ENCODE measurements around the gene FAM162B.

DNA sequence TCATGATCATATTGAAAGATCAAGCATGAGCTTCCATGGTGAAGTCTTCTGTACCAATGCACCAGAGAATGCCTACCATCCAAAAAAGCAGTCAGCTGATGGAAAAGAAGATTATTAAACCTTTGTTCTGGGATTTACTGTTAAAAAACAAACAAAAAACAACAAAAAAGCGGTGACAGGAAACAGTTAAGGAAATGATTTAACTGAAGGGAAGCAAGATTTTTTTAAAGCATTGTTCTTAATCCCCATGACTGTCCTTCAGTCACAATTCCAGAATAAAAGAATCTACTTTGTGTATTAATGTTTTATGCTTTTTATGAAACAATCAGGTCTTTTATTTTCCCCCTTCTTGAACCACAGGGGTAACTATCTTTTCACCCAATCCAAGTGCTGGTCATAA lies 23.9 kb downstream of the FAM162B start:
- TF ChIP-seq, protein P1, sequence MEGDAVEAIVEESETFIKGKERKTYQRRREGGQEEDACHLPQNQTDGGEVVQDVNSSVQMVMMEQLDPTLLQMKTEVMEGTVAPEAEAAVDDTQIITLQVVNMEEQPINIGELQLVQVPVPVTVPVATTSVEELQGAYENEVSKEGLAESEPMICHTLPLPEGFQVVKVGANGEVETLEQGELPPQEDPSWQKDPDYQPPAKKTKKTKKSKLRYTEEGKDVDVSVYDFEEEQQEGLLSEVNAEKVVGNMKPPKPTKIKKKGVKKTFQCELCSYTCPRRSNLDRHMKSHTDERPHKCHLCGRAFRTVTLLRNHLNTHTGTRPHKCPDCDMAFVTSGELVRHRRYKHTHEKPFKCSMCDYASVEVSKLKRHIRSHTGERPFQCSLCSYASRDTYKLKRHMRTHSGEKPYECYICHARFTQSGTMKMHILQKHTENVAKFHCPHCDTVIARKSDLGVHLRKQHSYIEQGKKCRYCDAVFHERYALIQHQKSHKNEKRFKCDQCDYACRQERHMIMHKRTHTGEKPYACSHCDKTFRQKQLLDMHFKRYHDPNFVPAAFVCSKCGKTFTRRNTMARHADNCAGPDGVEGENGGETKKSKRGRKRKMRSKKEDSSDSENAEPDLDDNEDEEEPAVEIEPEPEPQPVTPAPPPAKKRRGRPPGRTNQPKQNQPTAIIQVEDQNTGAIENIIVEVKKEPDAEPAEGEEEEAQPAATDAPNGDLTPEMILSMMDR (IDR thresholded peaks at IDR 0.05): no peak
- TF ChIP-seq, protein P2, sequence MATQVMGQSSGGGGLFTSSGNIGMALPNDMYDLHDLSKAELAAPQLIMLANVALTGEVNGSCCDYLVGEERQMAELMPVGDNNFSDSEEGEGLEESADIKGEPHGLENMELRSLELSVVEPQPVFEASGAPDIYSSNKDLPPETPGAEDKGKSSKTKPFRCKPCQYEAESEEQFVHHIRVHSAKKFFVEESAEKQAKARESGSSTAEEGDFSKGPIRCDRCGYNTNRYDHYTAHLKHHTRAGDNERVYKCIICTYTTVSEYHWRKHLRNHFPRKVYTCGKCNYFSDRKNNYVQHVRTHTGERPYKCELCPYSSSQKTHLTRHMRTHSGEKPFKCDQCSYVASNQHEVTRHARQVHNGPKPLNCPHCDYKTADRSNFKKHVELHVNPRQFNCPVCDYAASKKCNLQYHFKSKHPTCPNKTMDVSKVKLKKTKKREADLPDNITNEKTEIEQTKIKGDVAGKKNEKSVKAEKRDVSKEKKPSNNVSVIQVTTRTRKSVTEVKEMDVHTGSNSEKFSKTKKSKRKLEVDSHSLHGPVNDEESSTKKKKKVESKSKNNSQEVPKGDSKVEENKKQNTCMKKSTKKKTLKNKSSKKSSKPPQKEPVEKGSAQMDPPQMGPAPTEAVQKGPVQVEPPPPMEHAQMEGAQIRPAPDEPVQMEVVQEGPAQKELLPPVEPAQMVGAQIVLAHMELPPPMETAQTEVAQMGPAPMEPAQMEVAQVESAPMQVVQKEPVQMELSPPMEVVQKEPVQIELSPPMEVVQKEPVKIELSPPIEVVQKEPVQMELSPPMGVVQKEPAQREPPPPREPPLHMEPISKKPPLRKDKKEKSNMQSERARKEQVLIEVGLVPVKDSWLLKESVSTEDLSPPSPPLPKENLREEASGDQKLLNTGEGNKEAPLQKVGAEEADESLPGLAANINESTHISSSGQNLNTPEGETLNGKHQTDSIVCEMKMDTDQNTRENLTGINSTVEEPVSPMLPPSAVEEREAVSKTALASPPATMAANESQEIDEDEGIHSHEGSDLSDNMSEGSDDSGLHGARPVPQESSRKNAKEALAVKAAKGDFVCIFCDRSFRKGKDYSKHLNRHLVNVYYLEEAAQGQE (IDR thresholded peaks at IDR 0.05; ENCODE audit: insufficient read depth in 1 of 2, low read depth in 2 of 2, low read length in 1 of 2): no peak
- no peak for TF ChIP-seq SIN3A (IDR thresholded peaks at IDR 0.05; ENCODE audit: borderline replicate concordance, insufficient read depth, low read depth, low read length)
